ENCODE data around the gene TOX4. TPM values are rescaled to one million over a fixed set of nuclear protein-coding genes. Genes with fewer than 3 reads are reported as not detected.
"Not testable (repeated sequence)": the region's sequence is repeated elsewhere in the genome, so short reads cannot be mapped to it uniquely, and the experiment has no call there.

TOX4 gene
- total and polyA plus RNA-seq, 4 donors: 16.4 to 82.9 (median 42.1) TPM

- ATAC-seq (ENCODE audit: insufficient read depth, low FRiP score): no peak
- peaks cover 0 to 2% (median 0%) of the 10 kb centered on the region in 3 donors for H3K27me3 ChIP-seq (ENCODE audit: control insufficient read depth in 3 of 3, insufficient read depth in 3 of 3, low read length in 2 of 3)
- no peak overlapping the region for H3K4me3 ChIP-seq
- DNase-seq: no peak
- WGBS, 2 donors: 55 to 62% methylated on average over 5 of the region's 5 CpGs
- TF ChIP-seq, protein P1, sequence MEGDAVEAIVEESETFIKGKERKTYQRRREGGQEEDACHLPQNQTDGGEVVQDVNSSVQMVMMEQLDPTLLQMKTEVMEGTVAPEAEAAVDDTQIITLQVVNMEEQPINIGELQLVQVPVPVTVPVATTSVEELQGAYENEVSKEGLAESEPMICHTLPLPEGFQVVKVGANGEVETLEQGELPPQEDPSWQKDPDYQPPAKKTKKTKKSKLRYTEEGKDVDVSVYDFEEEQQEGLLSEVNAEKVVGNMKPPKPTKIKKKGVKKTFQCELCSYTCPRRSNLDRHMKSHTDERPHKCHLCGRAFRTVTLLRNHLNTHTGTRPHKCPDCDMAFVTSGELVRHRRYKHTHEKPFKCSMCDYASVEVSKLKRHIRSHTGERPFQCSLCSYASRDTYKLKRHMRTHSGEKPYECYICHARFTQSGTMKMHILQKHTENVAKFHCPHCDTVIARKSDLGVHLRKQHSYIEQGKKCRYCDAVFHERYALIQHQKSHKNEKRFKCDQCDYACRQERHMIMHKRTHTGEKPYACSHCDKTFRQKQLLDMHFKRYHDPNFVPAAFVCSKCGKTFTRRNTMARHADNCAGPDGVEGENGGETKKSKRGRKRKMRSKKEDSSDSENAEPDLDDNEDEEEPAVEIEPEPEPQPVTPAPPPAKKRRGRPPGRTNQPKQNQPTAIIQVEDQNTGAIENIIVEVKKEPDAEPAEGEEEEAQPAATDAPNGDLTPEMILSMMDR (IDR thresholded peaks at IDR 0.05; ENCODE audit: control extremely low read depth, extremely low read depth): no peak
- H3K9ac ChIP-seq (ENCODE audit: insufficient read depth in 1 of 2, low read length in 2 of 2): no peak overlapping the region
- no peaks in the 10 kb centered on the region for H3K36me3 ChIP-seq (ENCODE audit: control insufficient read depth in 4 of 4, insufficient read depth in 4 of 4, low read length in 4 of 4)
- peaks cover 0 to 13% (median 0%) of the 10 kb centered on the region in 5 donors for H3K4me1 ChIP-seq (ENCODE audit: control insufficient read depth in 5 of 5, insufficient read depth in 5 of 5, low read length in 5 of 5)
- H3K9me3 ChIP-seq (ENCODE audit: control insufficient read depth in 4 of 4, insufficient read depth in 3 of 4, low read length in 3 of 4): no peaks in the 10 kb centered on the region
- H3K27ac ChIP-seq (ENCODE audit: low read depth in 1 of 2, low read length in 1 of 2): no peak overlapping the region
Observed at GRCh38 chr14:21543963-21544362, 67.0 kb downstream of the TOX4 start.

DNA sequence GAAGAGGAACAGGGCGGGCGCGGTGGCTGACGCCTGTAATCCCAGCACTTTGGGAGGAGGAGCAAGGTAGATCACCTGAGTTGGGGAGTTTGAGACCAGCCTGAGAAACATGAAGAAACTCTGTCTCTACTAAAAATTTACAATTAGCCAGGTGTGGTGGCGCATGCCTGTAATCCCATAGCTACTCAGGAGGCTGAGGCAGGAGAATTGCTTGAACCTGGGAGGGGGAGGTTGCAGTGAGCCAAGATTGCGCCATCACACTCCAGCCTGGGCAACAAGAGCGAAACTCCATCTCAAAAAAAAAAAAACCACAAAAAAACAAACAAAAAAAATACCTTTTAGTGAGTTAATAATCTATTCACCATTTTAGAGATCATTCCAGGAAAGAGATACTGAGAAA, 67.6 kb downstream of the TOX4 start:
- WGBS, 2 donors: 84 to 90% methylated on average over 7 of the region's 7 CpGs
- H3K9ac ChIP-seq (ENCODE audit: insufficient read depth in 1 of 2, low read length in 2 of 2); H3K9me3 ChIP-seq (ENCODE audit: control insufficient read depth in 4 of 4, insufficient read depth in 3 of 4, low read length in 3 of 4); ATAC-seq (ENCODE audit: insufficient read depth, low FRiP score); H3K27me3 ChIP-seq (ENCODE audit: control insufficient read depth in 3 of 3, insufficient read depth in 3 of 3, low read length in 2 of 3); H3K27ac ChIP-seq (ENCODE audit: low read depth in 1 of 2, low read length in 1 of 2); H3K4me3 ChIP-seq; DNase-seq; H3K36me3 ChIP-seq (ENCODE audit: control insufficient read depth in 4 of 4, insufficient read depth in 4 of 4, low read length in 4 of 4): not testable (repeated sequence)
- peaks cover 0 to 13% (median 0%) of the 10 kb centered on the region in 5 donors for H3K4me1 ChIP-seq (ENCODE audit: control insufficient read depth in 5 of 5, insufficient read depth in 5 of 5, low read length in 5 of 5)

Small RNAs within 50 kb of the gene (small RNA-seq; reads per million reads assigned to genes)
- not detected for gene RN7SL650P (ENCODE audit: low replicate concordance)

Other genes with a start within 250 kb of the TOX4 start
- gene HNRNPC, start 207.8 kb upstream of the TOX4 start, total RNA-seq: 100 to 1,000 TPM; 302 to 508 TPM
- gene HNRNPC, start 207.8 kb upstream of the TOX4 start, polyA plus RNA-seq: 100 to 1,000 TPM; 576 to 589 TPM
- gene RPGRIP1, start 197.1 kb upstream of the TOX4 start, total RNA-seq: under 1 TPM; 0.43 to 0.65 TPM
- under 1 TPM; 0.33 to 0.58 TPM for gene RPGRIP1, start 197.1 kb upstream of the TOX4 start, polyA plus RNA-seq
- gene SUPT16H, start 93.2 kb upstream of the TOX4 start, total RNA-seq: 10 to 100 TPM; 49.0 to 63.7 TPM
- gene SUPT16H, start 93.2 kb upstream of the TOX4 start, polyA plus RNA-seq: 10 to 100 TPM; 45.3 to 45.4 TPM
- 10 to 100 TPM; 71.6 to 79.6 TPM for gene CHD8, start 21.1 kb upstream of the TOX4 start, total RNA-seq
- 10 to 100 TPM; 26.6 to 28.8 TPM for gene CHD8, start 21.1 kb upstream of the TOX4 start, polyA plus RNA-seq
- 10 to 100 TPM; 22.3 to 42.7 TPM for gene RAB2B, start 236 bp upstream of the TOX4 start, total RNA-seq
- 10 to 100 TPM; 14.8 to 18.5 TPM for gene RAB2B, start 236 bp upstream of the TOX4 start, polyA plus RNA-seq
- gene METTL3, start 34.1 kb downstream of the TOX4 start, total RNA-seq: 10 to 100 TPM; 40.9 to 77.2 TPM
- gene METTL3, start 34.1 kb downstream of the TOX4 start, polyA plus RNA-seq: 10 to 100 TPM; 34.6 to 47.8 TPM
- gene SALL2, start 49.2 kb downstream of the TOX4 start, total RNA-seq: 10 to 100 TPM in 1 of 2 donors, 1 to 10 TPM in 1; 10.0 to 10.2 TPM
- gene SALL2, start 49.2 kb downstream of the TOX4 start, polyA plus RNA-seq: 1 to 10 TPM; 2.9 to 6.1 TPM
- not detected for gene OR10G3, start 102.9 kb downstream of the TOX4 start, total RNA-seq
- not detected for gene OR10G3, start 102.9 kb downstream of the TOX4 start, polyA plus RNA-seq
- gene OR10G2, start 157.7 kb downstream of the TOX4 start, total RNA-seq: not detected
- gene OR10G2, start 157.7 kb downstream of the TOX4 start, polyA plus RNA-seq: not detected
- not detected for gene OR4E2, start 176.6 kb downstream of the TOX4 start, total RNA-seq
- not detected for gene OR4E2, start 176.6 kb downstream of the TOX4 start, polyA plus RNA-seq
- gene OR4E1, start 196.6 kb downstream of the TOX4 start, total RNA-seq: not detected
- gene OR4E1, start 196.6 kb downstream of the TOX4 start, polyA plus RNA-seq: not detected